Measurements from ENCODE around the gene ALDH1A3.

GRCh38 chr15:100895721-100896120, 16.1 kb downstream of the ALDH1A3 start:
- TF ChIP-seq POLR2A (IDR thresholded peaks at IDR 0.05) = no peak
- no peak for TF ChIP-seq CTCF (IDR thresholded peaks at IDR 0.05)

Measured in prostate gland (tissue), 2 donors.